Measurements from ENCODE around the gene RNF17. TPM values are rescaled to one million over a fixed set of nuclear protein-coding genes. Genes with fewer than 3 reads are reported as not detected.

The RNF17 gene
- total RNA-seq, 1 donor from 2014 or later, result not detected

DNA sequence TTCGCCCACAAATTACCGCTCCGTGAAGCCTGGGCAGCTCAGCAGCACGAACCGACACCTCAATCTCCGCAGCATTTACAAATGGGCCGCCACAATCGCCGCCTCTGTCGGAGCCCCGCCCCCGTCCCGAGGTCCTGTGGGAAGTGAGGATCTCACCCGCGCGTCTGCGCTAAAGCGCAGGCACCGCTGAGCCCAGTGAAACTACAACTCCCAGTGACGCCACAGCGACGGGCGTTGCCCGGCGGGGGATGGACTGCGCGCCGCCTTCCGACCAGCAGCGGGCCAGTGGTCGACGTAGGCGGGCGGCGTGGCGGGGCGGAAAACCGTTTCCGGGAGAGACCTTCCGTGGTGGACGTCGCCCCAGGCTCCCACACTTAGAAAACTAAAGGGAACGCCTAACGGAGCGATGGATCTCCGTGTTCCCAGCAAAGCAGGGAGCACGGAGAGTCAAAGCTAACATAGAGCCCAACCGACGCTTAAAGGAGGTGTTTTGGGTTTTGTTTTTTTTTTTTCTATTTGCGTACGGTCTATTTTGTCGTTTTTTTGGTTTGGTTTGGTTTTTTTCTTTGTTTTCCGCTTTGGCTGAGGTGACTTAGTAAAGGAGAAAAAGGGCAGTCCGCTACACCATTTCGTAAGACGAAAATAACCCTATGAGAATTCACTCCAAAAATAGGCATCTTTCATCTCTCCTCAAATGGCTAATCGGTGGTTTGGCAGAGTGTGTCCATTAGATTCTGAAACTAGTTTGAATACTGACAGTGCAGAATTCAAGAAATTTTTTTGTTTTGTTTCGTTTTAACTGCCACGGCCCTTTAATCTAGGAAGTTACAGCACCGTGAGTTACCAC lies 159.0 kb downstream of the RNF17 start:
- H3K4me3 Mint-ChIP-seq (ENCODE audit: unreplicated experiment), result peak overlapping the region; percentile 93
- H3K9ac ChIP-seq (ENCODE audit: low read length), result peak overlapping the region; percentile 98
- DNase-seq (ENCODE audit: low read depth) (peak; percentile 95), FAIRE-seq (peak; percentile 71)
- no peaks in the 10 kb centered on the region for H3K27me3 Mint-ChIP-seq (ENCODE audit: low read depth, unreplicated experiment)
- H3K36me3 Mint-ChIP-seq (ENCODE audit: low read depth, unreplicated experiment), result no peaks in the 10 kb centered on the region
- H3K4me1 Mint-ChIP-seq (ENCODE audit: low read depth, unreplicated experiment), result peaks cover 6% of the 10 kb centered on the region
- peak overlapping the region; percentile 99 for H3K27ac ChIP-seq (ENCODE audit: low read depth, low read length)
- H3K27ac Mint-ChIP-seq (ENCODE audit: unreplicated experiment), result peak overlapping the region; percentile 99
- H4K20me1 ChIP-seq (ENCODE audit: insufficient read depth, low read length), result no peaks in the 10 kb centered on the region
- H3K9me3 ChIP-seq (ENCODE audit: insufficient read depth, low read depth, low read length), result no peaks in the 10 kb centered on the region
- H3K4me1 ChIP-seq (ENCODE audit: insufficient read depth, low read length), result peaks cover 4% of the 10 kb centered on the region
- H3K9me3 Mint-ChIP-seq (ENCODE audit: unreplicated experiment), result no peaks in the 10 kb centered on the region
- peak overlapping the region; percentile 93 for H2AFZ ChIP-seq (ENCODE audit: low read depth, low read length)
- H3K4me3 ChIP-seq (ENCODE audit: insufficient read depth, low read depth, low read length), result peak overlapping the region; percentile 93
- peaks cover 45% of the 10 kb centered on the region for H3K79me2 ChIP-seq (ENCODE audit: insufficient read depth, low read length)
- TF ChIP-seq, protein P1, sequence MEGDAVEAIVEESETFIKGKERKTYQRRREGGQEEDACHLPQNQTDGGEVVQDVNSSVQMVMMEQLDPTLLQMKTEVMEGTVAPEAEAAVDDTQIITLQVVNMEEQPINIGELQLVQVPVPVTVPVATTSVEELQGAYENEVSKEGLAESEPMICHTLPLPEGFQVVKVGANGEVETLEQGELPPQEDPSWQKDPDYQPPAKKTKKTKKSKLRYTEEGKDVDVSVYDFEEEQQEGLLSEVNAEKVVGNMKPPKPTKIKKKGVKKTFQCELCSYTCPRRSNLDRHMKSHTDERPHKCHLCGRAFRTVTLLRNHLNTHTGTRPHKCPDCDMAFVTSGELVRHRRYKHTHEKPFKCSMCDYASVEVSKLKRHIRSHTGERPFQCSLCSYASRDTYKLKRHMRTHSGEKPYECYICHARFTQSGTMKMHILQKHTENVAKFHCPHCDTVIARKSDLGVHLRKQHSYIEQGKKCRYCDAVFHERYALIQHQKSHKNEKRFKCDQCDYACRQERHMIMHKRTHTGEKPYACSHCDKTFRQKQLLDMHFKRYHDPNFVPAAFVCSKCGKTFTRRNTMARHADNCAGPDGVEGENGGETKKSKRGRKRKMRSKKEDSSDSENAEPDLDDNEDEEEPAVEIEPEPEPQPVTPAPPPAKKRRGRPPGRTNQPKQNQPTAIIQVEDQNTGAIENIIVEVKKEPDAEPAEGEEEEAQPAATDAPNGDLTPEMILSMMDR (IDR thresholded peaks at IDR 0.05; ENCODE audit: insufficient read depth, low read depth, low read length), result no peak
- no peak for TF ChIP-seq EZH2 (IDR thresholded peaks at IDR 0.05; ENCODE audit: insufficient read depth, low read length)
- peak overlapping the region; percentile 96 for H3K4me2 ChIP-seq (ENCODE audit: low read length)
- H3K36me3 ChIP-seq (ENCODE audit: insufficient read depth, low read length), result no peaks in the 10 kb centered on the region
- peaks cover 8% of the 10 kb centered on the region for H3K27me3 ChIP-seq (ENCODE audit: insufficient read depth, low read length)

DNA sequence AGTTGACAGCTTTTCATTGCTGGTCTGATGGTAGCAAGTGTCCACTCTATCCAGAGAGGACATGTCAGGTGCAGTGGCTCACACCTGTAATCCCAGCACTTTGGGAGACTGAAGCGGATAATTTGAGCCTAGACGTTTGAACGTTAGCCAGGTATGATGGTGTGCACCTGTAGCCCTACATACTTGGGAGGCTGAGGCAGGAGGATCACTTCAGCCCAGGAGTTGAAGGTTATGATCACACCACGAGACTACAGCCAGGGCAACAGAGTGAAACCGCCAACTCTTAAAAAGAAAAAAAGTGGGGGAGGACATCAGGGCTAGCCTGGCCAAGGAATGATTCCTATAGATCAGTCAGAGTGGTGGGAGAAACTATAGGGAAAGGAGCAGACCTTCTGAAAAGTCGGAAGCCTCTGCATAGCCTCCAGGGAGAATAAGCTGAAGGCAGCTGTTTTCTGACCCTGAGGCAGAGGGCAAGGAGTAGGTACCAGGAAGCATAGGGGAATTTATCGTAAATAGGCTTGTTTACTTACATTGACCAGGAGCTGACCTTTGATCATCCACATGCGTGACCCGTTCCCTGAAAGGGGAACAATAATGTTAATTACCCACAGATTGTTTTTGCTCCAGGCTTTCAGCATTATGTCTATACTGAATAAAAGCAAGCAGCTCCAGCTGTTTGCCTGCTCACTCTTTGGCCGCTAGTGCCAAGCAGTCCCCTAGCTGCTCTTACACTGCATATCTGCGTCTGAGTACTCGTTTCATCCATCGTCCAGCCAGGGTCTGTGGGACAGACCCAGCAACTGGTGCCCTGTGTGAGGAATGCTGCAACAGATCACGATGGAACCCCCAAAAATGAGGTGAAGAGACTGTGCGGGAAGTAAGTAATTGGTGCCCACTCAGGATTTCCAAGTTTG lies 161.6 kb downstream of the RNF17 start:
- Mint-ChIP-seq H3K4me3 (ENCODE audit: unreplicated experiment) (no peak overlapping the region), H3K4me1 (ENCODE audit: low read depth, unreplicated experiment) (peaks cover 6% of the 10 kb centered on the region), H3K27ac (ENCODE audit: unreplicated experiment) (no peak overlapping the region), H3K27me3 (ENCODE audit: low read depth, unreplicated experiment) (peaks cover 2% of the 10 kb centered on the region), H3K9me3 (ENCODE audit: unreplicated experiment) (no peaks in the 10 kb centered on the region), H3K36me3 (ENCODE audit: low read depth, unreplicated experiment) (no peaks in the 10 kb centered on the region)
- H4K20me1 ChIP-seq (ENCODE audit: insufficient read depth, low read length), result no peaks in the 10 kb centered on the region
- H2AFZ ChIP-seq (ENCODE audit: low read depth, low read length), result no peak overlapping the region
- TF ChIP-seq, protein P1 (IDR thresholded peaks at IDR 0.05; ENCODE audit: insufficient read depth, low read depth, low read length), result no peak
- peaks cover 15% of the 10 kb centered on the region for H3K27me3 ChIP-seq (ENCODE audit: insufficient read depth, low read length)
- no peaks in the 10 kb centered on the region for H3K9me3 ChIP-seq (ENCODE audit: insufficient read depth, low read depth, low read length)
- H3K27ac ChIP-seq (ENCODE audit: low read depth, low read length), result no peak overlapping the region
- H3K36me3 ChIP-seq (ENCODE audit: insufficient read depth, low read length), result no peaks in the 10 kb centered on the region
- no peak overlapping the region for H3K9ac ChIP-seq (ENCODE audit: low read length)
- no peak overlapping the region for H3K4me2 ChIP-seq (ENCODE audit: low read length)
- DNase-seq (ENCODE audit: low read depth) (no peak), FAIRE-seq (no peak)
- H3K79me2 ChIP-seq (ENCODE audit: insufficient read depth, low read length), result peaks cover 18% of the 10 kb centered on the region
- no peak overlapping the region for H3K4me3 ChIP-seq (ENCODE audit: insufficient read depth, low read depth, low read length)
- peaks cover 4% of the 10 kb centered on the region for H3K4me1 ChIP-seq (ENCODE audit: insufficient read depth, low read length)

Measured in astrocyte (in vitro differentiated cells and primary cell).